ENCODE results near the gene LCT.
A peak's percentile ranks its signal among the peaks of the same experiment; 100 is the strongest.

LCT gene

DNA sequence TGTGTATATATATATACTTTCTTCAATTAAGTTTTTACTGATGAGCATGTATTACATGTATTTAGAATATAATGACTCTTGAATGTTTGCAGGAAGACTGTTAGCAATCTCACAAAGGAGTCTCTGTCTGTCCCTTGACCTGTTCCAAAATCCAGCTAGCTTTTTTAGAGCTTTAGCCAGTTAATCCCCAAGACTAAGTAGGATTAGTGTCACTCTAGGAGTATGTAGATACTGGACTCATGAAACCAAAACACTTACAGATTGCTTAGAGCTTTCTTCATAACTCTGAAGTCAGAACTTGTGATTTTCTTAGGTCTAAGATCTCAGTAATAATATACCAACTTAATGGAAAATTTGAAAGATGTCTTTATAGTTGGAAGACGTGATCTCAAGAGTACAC, 93.1 kb downstream of the LCT start:
- no peak for DNase-seq (ENCODE audit: low read depth in 4 of 4, low spot score in 1 of 4)

DNA sequence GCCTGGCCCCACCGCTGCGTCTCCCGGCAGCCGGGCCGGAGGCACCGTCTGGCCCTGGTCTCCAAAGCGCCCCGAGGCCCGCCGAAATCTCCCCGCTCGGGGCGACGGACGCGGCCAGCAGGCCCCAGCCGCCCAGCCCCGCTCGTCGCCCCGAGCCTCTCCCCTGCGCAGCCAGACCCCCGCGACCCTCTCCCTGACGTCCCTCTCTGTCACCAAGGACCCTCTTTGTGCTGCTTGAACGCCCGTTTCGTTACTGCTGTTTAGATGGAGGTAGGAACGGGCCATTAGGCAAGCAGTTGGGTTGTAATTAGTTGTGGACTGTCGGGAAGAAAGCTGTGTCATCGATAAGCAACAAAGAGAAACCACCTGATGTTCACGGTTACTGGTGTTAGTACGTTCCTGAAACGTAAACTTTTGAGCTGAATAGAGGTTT, 94.6 kb downstream of the LCT start:
- peak in 2 of 4 experiments; percentile 9 to 12 for DNase-seq (ENCODE audit: low read depth in 4 of 4, low spot score in 1 of 4)

DNA sequence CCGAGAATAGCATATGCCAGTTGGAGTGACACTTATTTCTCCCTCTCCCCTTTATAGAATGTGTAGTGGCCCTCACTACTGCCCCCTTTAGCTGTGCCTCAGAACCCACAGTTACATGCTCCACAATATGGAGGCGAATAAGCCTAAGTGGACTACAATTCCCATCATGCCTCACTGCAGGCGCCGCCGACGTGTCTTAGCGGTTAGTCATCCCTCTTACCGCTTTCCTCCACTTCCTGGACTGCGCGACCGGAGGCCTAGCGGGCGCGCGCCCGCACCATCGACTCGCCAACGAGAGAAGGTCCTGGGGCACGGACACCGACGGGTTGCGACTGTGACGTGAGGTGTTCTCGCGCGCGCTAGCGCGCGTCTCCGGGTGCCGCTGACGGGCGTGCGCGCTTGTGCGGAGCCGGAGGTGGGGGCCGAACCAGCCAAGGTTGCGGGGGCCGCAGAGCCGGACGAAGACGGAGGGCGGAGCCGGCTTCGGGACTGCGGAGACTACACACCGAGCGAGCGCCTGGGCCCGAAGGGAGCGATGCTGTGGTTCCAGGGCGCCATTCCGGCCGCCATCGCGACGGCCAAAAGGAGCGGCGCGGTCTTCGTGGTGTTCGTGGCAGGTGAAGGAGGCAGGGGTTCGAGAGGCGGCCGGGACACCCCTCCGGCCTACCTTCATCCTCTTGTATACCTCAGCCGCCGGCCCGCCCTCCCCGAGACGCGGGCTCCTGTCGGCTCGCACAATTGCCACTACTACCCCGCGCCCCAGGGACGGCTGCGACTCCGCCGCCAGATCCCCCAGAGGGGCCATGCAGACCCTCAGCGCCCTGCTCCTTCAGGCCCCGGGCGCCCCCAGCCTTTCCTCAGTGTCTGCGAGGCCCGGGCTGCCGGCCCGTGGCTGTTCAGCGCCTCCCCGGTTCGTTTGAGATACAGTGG, 95.3 kb downstream of the LCT start, which contains the start of gene UBXN4:
UBXN4 (plus strand) TSS at position 461 of the 930 bp plus-strand sequence; CDS start at position 536, 75 bp downstream.
- peak; percentile 72 to 95 (median 88) for DNase-seq (ENCODE audit: low read depth in 4 of 4, low spot score in 1 of 4)

DNA sequence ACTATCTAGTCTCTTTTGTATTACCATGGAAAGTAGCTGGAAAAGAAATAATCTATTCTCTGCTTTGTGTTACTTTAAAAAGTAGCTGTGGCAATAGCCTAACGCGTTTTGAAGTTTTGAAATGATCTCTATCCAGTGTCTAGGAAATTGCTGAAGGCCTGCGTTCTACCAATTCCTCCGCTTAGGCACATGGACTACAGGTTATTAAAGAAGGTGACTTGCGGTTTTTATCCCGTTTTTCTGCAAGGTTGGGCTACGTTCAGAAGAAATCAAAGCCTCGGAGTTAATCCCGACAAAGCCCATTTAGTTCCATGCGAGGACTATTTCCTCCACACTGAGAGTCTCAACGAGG, 96.0 kb downstream of the LCT start:
- no peak for DNase-seq (ENCODE audit: low read depth in 4 of 4, low spot score in 1 of 4)

DNA sequence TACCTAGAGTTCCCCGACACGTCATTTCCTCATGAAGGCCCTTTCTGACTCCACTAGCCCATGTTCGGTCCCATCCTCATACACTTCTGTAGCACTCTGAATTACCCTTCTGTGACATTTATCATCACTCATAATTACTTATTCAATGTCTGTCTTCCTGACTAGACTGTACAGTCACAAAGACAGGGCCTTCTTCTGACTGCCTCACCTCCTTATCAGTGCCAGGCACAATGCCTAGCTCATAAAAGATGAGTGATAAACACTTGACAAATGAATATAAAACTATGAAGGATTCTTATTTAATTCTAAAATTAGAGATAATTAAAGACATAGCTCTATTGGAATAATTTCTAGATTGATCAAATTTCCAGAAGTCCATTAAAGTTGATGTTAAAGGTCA, 96.8 kb downstream of the LCT start:
- DNase-seq (ENCODE audit: low read depth in 4 of 4, low spot score in 1 of 4): no peak
